ENCODE data around the gene KLHL40.

KLHL40 gene

DNA sequence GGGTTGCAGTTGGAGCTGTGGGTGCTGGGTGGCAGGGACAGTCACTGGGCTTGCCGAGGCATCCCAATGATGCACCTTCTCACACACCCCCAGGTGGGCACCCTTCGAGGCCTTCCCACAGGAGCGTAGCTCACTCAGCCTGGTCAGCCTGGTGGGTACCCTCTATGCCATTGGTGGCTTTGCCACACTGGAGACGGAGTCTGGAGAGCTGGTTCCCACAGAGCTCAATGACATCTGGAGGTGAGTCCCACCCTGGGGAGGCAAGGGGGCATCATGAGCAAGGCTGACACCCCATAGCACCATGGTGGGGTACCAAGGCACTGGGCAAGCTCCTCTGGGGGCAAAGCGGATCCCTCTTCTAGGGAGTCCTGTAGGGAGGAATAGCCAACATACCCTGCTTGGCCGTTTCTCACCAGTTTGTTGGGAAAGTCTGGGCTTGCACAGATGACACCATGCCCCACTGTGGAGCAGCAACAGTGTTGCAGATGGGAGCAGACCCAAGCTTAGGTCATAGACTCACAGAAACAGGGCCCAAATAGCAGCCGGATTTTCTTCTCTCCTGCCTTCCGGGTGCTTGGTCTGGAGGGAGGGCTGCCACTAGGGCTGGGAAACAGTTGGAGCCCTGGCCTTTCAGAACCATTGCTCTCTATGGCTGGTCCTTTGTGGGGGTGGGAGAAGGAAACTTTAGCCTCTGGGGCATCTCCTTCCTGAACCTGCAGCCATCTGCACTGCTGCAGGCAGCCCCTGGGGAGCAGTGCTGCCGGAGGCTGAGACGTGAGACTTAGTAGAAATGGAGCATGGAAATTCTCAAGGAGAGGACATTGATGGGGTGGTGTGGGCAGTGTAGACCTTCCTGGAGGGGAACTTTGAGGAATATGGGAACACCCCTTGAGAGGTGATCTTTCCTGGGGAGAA is 5.7 kb downstream of the KLHL40 start:
- no peak for DNase-seq

DNA sequence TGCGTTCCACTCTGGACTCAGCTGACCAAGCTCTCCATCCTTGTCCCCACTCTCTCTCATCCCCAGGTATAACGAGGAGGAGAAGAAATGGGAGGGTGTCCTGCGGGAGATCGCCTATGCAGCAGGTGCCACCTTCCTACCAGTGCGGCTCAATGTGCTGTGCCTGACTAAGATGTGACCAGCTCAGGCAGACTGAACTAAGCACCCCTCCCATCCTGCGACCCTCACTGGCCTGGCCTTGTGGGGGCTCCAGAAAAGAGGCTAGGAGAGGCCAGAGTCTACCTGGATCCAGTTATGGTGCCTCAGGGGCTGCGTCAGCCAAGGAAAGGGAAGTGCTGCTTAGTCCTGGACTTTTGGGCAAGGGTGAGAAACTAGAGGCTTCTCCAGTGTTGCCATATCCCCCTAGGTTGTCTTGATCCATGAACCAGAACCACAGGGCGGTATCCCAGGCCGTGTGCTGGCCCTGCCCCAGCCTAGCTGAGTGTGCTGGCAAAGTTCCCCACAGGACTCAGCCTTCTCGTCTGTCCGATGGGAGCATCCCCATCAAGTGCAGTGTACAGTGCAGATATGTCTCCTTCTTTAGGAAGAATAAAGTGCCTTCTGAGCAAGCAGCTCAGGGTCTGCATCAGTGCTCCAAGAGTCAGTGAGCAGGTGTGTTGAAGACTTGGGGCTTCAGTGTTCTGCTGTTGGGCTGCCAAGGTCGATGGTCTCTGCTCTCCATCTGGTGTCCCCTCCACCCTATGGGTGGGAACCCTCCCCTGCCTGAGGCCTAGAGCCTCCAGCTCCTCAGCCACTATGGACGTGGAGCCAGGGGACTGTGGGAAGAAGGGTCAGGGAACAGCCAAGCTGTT is 6.7 kb downstream of the KLHL40 start:
- no peak for DNase-seq

DNA sequence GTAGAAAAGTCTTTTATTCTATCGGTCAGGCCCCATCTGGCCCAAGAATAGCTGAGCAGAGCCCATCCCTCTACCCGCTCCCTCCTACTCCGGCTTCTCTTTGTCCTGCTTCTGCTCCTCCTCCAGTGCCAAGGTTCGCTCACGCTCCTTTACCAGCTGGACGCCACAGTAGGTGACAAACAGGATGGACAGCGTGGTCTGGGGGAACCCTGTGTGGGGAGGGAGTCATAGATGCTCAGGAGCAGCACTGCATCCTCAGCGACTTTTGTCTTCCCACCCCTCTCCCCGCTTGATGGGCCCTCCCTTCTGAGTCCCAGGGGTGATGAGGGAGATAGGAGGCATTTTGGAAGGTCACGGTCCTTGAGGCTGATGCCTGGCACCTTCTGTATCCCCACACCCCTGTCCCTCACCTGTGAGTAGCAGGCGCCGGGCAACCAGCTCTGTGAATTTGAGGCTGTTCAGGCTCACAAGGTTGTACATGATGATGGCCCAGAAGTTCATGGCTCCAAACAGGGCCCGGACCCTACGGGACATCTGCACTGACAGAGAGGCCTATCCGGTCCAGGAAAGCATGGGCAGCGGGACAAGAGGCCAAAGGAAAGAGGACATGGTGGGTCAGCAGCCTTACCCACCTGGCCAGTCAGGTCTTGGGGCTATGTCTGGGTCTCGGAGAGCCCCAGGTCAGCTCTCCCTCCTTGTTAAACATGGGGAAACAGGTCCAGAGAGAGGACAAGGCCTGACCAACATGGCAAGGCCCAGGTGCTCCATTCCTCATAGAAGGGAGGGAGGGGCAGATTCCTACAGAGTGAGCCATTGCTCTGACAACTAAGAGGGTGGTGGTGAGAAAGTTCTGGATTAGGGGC is 7.6 kb downstream of the KLHL40 start:
- no peak for DNase-seq

DNA sequence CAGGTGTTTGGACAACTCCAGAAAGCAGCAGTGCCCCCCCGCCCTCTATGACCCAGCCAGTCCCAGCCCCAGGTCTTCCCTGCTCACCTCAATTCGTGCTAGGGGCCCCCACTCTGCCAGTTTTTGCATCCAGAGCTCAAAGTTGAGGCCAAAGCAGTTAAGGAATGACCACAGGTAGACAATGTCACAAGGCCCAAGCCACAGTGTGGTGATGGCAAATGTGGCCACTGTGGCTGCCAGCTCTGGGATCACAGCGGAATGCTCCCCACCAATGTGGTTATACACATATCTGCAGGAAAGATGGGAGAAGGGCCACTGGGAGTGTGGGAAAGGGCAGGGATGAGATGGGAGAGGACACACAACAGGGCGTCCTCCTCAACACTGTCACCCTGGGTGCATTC is 8.2 kb downstream of the KLHL40 start:
- no peak for DNase-seq

DNA sequence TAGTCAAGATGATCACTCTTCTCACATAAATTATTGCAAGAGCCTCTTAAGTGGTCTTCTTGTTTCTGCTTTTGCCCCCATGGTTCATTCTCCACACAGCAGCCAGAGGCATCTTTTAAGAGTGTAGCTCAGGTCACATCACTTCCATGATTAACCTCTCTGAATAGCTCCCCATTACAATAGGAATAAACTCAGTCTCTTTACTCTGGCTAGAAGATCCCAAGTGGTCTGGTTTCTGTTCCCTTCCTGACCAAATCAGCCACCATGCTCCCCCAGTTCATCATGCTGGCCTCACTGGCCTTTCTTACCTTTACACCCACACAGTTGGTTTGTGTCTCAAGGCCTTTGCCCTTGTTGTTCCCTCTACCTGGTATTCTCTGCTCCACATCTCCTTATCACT is 9.0 kb downstream of the KLHL40 start:
- no peak for DNase-seq

DNA sequence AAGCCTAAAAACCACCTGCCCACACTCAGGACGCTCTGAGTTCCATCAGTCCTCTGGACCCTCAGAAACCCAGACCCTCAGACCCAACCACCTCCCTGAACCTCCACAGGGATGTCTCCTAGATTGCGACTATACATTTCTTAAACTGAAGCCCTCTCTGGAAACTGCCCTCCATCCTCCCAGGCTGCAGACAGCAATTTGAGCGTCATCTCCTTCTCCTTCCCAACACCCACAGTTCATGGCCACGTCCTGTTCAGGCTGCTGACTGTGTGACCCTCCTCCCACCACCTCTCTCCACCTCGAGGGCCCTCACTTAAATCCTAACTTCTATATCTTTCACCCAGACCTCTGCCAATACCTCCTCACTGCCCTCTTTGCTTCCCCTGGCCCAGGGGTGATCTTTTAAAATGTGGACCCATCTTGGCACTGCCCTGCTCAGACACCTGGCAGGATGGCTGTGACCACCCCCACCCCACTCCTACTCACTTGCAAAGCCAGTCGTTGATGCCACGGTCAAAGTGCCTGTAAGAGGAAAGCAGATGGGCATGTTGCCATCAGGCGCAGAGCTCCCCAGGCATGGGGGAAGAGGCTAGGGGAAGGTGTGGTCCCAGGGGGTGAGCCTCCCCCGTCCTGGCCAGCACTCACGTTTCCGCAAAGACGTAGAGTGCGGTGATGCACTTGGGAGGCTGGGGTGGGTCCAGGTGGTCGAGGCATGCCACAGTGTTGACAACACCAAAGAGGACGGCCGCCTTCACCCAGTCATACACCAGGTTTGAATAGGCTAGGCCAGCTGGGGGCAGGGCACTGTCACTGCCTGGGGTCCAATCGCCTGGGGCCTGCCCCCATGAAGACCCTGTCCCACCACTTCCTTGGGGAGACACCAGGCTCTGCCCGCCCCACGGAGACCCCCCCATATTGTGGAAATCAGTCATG is 11.3 kb downstream of the KLHL40 start:
- no peak for DNase-seq

DNA sequence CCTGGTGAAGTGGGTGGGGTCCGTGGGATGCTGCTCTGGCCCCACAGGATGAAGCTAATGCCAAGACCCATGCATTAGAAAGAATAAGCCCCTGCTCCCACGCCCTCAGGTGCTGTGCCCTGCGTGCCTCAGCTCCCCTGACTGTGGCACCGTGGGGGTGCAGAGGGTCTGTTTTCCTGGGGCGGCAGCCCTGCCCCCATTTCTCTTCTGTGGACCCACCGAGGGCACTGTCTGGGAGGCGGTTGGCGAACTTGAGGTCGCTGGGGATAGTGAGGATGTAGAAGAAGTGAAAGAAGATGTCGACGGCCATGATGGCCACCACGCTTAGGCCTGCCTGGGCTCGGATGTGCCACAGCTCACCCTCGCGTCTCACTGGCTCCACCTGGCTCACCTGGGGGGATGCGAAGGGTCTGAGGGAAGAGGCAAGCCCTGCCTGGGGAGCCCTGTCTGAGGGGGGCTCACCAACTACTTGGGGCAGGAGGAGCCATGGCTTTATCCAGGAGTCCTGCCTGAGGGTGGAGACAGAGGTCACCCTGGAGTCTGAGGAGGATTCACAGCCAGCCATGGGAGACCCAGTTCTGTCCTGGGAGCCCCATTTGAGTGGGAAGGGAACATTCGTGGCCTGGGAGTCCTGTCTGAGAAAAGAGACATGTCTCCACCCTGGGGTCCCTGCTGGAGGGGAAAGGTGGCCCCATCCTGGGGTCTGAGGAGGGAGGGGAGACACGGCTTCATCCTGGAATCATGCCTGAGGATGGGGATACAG is 12.1 kb downstream of the KLHL40 start:
- no peak for DNase-seq

DNA sequence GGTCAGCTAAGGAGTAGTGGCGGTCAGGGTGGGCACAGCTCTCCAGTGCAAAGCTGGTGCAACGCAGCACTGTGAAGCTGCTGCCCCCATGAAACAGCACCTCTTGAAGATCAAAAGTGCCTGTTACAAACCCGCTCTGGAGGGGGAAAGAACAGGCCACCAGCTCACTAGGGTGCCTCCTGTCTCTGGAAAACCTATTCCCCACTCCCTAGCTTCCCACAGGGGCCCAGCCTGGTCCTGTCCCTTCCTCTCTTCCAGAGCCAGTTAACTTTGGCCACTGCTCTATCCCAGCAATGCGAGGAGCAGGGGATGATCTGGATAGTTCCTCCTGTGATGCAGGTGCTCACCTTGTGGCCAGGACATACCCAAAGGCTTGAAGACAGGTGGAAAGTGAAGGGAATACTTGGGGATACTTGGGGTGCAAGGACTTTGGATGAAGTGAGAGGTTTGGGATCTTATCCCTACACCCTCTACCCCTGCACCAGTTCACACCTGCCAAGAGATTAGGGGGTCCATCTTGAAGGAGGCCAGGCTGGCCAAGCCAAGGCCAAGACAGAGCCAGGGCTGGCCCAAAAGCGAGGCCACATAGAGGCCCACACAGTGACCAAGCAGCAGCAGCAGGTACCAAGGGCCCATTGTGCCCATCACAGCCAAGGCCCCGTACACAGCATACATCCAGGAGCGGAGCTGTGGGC is 13.0 kb downstream of the KLHL40 start:
- no peak for DNase-seq

DNA sequence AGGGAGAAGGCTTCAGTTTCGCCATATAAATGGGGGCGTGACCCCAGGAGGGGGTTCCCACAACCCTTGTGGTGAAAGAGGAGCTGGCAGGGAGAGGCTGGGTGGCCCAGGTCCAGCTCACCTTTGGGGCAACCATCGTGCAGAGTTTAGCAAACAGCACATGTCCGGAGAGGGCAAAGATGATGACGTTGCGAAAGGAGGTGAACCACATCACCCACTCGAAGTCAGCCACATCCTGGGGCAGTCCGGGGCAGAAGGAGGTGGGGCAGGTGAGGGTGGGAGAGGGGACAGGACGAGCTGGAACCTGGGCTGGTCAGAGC is 13.5 kb downstream of the KLHL40 start:
- DNase-seq, result no peak

DNA sequence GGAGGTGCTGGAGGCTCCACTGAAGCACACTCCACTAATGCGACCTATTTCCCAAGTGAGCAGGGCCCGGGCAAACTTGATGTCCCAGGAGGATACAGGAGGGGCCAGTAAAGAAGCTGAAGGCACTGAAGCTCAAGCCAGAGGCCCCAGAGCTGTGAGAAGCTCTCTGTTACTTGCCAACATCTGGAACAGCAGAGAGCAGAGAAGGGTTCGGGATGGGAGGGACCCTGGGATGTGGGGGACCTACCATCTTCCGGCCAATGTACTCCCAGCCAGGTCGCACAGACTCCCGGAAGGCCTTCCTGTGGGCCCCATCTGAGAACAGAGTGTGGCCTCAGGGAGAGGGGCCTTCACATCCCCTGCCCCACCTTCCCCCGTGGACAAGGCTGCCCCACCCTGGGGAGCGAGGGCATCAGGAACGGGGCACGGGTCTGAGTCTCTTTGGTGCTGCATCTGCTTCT is 14.2 kb downstream of the KLHL40 start:
- DNase-seq, result no peak

DNA sequence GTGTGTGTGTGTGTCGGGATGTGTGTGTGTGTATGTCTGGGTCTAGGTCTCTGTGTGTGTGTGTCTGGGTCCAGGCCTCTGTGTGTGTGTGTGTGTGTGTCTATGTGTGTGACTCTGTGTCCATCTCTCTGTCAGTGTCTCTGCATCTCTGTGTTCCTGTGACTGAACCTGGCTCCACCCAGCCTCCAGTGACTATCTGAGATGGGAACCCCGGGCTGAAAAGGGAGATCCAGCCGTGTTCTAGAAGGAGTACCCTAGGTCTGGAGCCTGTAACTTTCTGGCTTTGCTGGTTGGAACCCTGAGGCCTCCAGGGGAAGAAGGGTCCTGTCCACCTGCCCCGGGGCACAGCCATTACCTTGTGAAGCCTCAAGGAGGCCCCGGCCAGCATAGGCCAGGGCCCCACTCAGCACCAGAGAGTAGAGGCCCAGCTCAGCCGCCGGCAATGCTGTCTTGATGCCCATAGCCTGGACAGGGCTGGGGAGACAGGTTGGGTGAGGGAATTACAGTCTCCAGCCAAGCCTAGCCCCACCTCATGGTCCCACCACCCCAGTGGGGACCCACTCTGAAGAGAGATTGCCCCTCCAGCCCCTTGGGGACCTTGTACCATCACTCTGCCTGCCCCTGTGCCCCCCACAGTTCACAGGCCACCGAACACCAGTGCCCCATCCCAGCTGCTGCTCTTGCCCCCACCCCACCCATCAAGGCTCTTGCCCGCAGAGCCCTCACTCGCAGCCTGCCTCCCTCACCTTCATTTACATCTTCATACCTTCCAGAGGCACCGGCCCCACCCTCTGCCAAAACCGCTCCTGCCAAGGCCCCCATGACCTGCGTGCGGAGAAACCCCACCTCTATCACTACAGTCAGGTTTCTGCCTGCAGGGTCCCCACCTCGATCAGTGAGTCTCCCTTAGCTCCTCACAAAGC is 15.3 kb downstream of the KLHL40 start:
- no peak for DNase-seq

DNA sequence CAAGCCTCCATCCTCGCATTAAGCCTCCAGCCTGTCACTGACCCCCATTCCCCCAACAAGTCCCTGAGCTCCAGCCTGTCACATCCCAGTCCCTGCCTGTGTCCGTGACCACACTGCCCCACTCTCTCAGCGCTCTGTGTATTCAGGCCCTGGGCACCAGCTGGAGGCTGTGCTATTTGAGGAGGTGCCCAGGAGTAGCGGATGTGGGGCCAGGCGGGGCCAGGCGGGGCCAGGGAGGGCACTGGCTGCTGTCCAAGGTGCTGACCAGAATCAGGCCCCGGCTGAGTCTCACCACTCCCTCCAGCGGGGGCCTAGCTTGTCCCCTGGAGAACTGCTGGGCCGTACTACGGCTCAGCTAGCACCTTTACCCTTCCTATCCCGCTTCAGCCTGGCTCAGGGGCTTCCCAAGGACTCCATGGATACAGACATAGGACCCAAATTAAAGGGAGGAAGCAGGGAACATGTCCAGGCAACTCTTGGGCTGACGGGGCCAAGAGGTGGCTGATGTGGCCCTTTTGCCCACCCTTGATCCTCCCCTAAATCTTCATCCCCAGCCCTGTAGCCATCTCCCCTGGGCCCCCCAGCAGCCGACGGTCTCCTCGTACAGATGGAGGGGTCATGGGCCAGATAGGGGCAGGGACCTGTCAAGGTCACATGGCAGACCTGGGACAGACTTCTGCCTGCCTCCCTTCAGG is 16.2 kb downstream of the KLHL40 start:
- peak; percentile 30 for DNase-seq

DNA sequence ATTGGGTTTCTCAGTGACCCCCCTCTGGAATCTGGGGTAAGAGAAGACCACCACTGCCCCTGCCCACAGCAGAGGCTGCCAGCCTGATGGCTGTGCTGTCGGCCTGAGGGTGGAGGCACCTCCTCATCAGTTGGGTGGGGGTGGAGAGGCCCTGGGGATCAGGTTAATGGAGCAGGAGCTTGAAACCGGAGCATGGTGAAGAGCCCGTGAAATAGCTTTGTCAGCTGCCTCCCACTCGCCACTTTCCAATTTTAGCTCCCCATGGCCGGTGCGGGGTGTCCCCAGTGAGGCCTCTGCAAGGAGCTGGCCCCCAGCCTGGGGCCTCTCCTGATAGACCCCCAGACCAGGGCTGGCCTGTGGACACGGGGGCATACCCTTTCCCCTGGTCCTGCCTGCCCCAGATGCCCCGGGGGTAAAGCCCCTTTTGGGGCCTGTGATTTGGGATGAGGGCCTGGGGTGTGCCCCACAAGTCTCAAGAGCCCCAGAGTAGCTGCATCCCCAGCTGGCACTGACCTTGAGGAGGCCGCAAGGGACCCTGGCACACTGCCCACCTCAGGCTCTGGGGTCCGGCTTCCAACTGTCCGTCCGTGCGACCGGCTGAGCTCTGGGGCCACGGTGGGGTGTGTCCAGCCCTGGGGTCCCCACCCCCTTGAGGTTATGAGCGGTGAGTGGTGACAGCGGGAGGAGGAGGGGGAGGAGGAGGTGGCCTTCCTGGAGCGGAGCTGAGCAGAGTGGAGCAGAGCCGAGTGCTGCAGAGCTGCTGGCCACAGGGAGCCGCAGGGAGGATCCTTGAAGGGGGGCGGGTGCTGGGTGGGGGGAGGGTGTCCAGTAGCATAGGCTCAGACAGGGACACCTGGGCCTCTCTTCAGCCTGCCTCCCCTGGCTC is 17.0 kb downstream of the KLHL40 start, which contains the start of gene HHATL:
HHATL (minus strand) TSS at position 733 of the 886 bp plus-strand sequence. CDS start 1,972 bp downstream, outside the sequence.
- no peak for DNase-seq

DNA sequence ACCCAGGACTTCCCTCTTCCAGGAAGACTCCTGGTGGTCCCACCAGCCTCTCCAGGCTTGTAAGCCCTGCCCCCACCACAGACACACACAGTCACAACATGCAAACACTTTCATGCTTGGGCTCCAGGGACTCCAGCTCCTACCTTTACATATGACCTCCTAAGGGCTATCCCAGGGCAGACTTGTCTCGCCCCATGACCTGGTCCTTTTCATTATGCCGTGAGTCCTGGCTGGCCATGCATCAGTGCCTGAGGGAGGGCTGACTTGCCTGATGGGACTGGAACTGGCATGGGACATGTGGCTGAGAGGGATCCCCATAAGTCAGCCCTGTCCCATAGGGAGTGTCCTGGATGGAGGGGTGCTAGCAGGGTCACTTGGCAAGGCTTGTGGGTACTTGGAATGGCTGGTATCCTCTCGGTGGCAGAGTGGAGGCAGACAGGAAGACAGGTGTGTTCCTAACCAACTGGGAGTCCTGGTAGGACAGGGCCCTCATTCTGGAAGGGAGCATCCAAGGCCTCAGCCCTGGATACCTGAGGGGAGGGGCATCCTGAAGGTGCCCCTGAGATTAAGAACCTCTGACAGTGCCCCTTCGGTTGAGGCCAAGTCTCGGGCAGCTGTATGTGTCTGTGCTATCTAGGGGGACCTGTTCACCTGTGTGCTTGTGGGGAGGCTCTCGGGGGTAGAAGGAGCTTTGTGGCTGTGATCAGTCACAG is 17.8 kb downstream of the KLHL40 start:
- DNase-seq, result no peak

DNA sequence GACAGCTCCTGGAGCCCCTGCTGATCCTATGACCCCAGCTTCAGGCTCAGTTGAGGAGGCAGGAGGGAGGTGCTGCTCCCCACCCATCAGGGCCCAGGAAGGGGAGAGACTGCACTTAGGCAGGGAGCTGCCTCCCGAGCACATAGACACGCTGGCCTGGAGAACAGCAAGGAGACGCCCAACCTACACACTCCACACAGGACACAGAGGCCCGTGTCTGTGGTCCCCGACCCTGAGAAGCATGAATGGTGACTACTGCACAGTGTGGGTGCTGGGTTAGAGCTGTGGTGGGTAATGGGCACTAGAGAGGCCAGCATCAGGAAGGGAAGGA is 18.3 kb downstream of the KLHL40 start:
- no peak for DNase-seq

DNA sequence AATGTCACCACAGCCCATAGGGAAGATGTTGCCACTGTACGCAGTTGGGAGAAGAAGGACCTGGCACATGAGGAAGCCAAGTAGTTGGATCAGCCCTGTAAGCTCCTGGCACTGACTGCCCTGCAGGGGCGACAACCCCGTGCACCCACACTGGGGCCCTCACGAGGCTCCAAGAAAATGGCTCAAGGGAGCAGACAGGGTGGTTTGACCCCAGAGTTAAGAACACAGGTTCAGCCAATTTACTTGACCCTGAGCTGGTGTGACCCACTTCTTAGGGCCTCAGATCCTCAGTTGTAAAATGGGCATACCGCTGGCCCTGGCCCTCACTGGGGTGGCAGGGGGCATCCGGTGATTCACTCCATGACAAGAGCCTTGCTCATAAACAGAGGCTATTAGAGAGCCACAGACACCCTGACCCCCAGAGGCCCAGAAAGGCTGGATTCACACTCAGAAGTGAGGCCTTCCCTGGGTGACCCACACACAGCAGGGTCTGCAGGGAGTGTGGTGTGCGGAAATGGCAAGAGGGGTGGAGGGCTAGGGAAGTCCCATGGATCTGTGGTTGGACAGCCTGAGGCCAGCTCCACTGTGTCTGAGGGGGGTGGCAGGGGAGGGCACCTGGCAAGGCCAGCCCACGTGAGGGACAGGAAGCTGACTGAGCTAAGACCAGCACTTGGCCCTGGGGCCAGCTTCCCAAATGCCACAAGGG is 19.0 kb downstream of the KLHL40 start:
- no peak for DNase-seq

Data from activated CD4-positive, alpha-beta T cell treated with anti-CD3 and anti-CD28 coated beads for 1 hour (primary cell).